HCT116 (cell line): ENCODE measurements around the gene SRGAP2C. TPM values are rescaled to one million over a fixed set of nuclear protein-coding genes. Genes with fewer than 3 reads are reported as not detected.
"Not testable (repeated sequence)": the region's sequence is repeated elsewhere in the genome, so short reads cannot be mapped to it uniquely, and the experiment has no call there.

Source experiments
- ATAC-seq: fragments of 200-7000 bp; cut with Tn5 transposase; 2 replicates; pipeline ENCODE4 v1.9.1; 2020; ENCODE audit warnings: mild to moderate bottlenecking, moderate library complexity
- BruUV-seq: library from RNA; stranded (reverse); fragments of 400-500 nt; replicated peaks from 2 replicates; lab custom pipeline; 2021; lab: Mats Ljungman, UMichigan
- CTCF ChIA-PET: fragments of 300-600 bp; sonication (Branson Sonifier 250); formaldehyde crosslinking; loops from one replicate; lab custom pipeline; 2021; ENCODE audit warnings: antibody characterized with exemption; lab: Charles Lee
- POLR2A ChIA-PET: fragments of 300-600, 350-600 bp; sonication (Branson Sonifier 250); formaldehyde crosslinking; loops from one replicate; lab custom pipeline; 2021; ENCODE audit warnings: antibody characterized with exemption; lab: Charles Lee
- RAD21 ChIA-PET, 2 experiments: fragments of 300-600 bp; sonication (Branson Sonifier 250); formaldehyde crosslinking; loops; one replicate each; lab custom pipeline; 2023; ENCODE audit warnings: low total read pairs in 2 of 2; ENCODE audit not compliant: uncharacterized antibody in 2 of 2, unreplicated experiment in 2 of 2, low non-redundant PET in 1 of 2; lab: Charles Lee
- DNase-seq: peaks from one replicate; pipeline ENCODE4 v3.0.0-alpha.2; 2010; ENCODE audit warnings: low read depth, low spot score
- H2AFZ ChIP-seq: fragments of 200-600 bp; shearing (Covaris generic), sonication (generic); 2 replicates; pipeline ENCODE4 v1.6.1; 2017; ENCODE audit warnings: low read depth, mixed run types, mixed read lengths, antibody characterized with exemption, low read length; ENCODE audit not compliant: poor library complexity, severe bottlenecking
- H3K27ac ChIP-seq: 2 replicates; pipeline ENCODE4 v1.5.1; 2012; ENCODE audit warnings: low read depth, low read length
- H3K27me3 ChIP-seq: fragments of 200-600 bp; sonication (generic); 2 replicates; pipeline ENCODE4 v1.6.1; 2016; ENCODE audit warnings: mixed run types, low read length, mixed read lengths; ENCODE audit not compliant: insufficient read depth
- H3K36me3 ChIP-seq, 2 experiments: fragments of 200-500 bp in 1 of 2; fragments of 200-600 bp in 1 of 2; sonication (Bioruptor generic) in 1 of 2; sonication (generic) in 1 of 2; 2 replicates each; pipeline versions ENCODE4 v1.5.1 to v1.6.1; 2014 to 2016; ENCODE audit warnings: low read length in 2 of 2, inconsistent platforms in 1 of 2, mixed read lengths in 1 of 2, mixed run types in 1 of 2; ENCODE audit not compliant: insufficient read depth in 2 of 2, control insufficient read depth in 1 of 2
- H3K4me1 ChIP-seq, 2 experiments: fragments of 200-600 bp in 1 of 2; sonication (generic) in 1 of 2; 2 replicates each; pipeline versions ENCODE4 v1.5.1 to v1.6.1; 2012 to 2017; ENCODE audit warnings: low read length in 2 of 2, inconsistent platforms in 1 of 2, mild to moderate bottlenecking in 1 of 2, mixed read lengths in 1 of 2, mixed run types in 1 of 2, moderate library complexity in 1 of 2; ENCODE audit not compliant: insufficient read depth in 2 of 2, control insufficient read depth in 1 of 2
- H3K4me2 ChIP-seq: fragments of 200-600 bp; sonication (generic); 2 replicates; pipeline ENCODE4 v1.6.1; 2017; ENCODE audit warnings: mixed run types, low read length, mixed read lengths
- H3K4me3 ChIP-seq, 2 experiments: fragments of 200-600 bp in 1 of 2; sonication (generic) in 1 of 2; replicated peaks in 1 of 2; 2 replicates each; pipeline ENCODE4 v1.5.1; 2011 to 2016; ENCODE audit warnings: low read length in 2 of 2, control low read depth in 1 of 2, low read depth in 1 of 2, mild to moderate bottlenecking in 1 of 2, mixed read lengths in 1 of 2, mixed run types in 1 of 2
- H3K79me2 ChIP-seq: fragments of 200-600 bp; sonication (generic); 2 replicates; pipeline ENCODE4 v1.6.1; 2017; ENCODE audit warnings: mild to moderate bottlenecking, mixed run types, low read length, moderate library complexity, mixed read lengths; ENCODE audit not compliant: insufficient read depth
- H3K9ac ChIP-seq: fragments of 200-600 bp; sonication (generic); 2 replicates; pipeline ENCODE4 v1.6.1; 2016; ENCODE audit warnings: low read length, mixed read lengths
- H3K9me2 ChIP-seq: fragments of 200-600 bp; sonication (generic), shearing (Covaris generic); 2 replicates; pipeline ENCODE4 v1.6.1; 2017; ENCODE audit warnings: mixed run types, mild to moderate bottlenecking, moderate library complexity; ENCODE audit not compliant: insufficient read depth
- H3K9me3 ChIP-seq, 2 experiments: fragments of 200-500 bp in 1 of 2; fragments of 200-600 bp in 1 of 2; sonication (Bioruptor generic) in 1 of 2; sonication (generic) in 1 of 2; 2 replicates each; pipeline ENCODE4 v1.6.1; 2014 to 2017; ENCODE audit warnings: low read length in 2 of 2, mixed read lengths in 2 of 2, inconsistent platforms in 1 of 2, low read depth in 1 of 2, mild to moderate bottlenecking in 1 of 2, mixed run types in 1 of 2, moderate library complexity in 1 of 2; ENCODE audit not compliant: control insufficient read depth in 1 of 2, insufficient read depth in 1 of 2
- H4K20me1 ChIP-seq: fragments of 200-600 bp; sonication (generic), shearing (Covaris generic); 2 replicates; pipeline ENCODE4 v1.6.1; 2017; ENCODE audit warnings: mixed run types, mild to moderate bottlenecking, moderate library complexity; ENCODE audit not compliant: insufficient read depth
- intact Hi-C: fragments of 100-400 bp; cut with micrococcal nuclease; formaldehyde crosslinking; loops from 2 replicates; pipeline ENCODE4 v1.10.0; 2022
- total RNA-seq: library from RNA; stranded (reverse); gene quantifications from one replicate; pipeline ENCODE4 v1.2.1, GENCODE V29; 2021; ENCODE audit not compliant: unreplicated experiment

SRGAP2C gene
- total RNA-seq, 1 experiment from 2014 or later: 21.3 TPM

DNA sequence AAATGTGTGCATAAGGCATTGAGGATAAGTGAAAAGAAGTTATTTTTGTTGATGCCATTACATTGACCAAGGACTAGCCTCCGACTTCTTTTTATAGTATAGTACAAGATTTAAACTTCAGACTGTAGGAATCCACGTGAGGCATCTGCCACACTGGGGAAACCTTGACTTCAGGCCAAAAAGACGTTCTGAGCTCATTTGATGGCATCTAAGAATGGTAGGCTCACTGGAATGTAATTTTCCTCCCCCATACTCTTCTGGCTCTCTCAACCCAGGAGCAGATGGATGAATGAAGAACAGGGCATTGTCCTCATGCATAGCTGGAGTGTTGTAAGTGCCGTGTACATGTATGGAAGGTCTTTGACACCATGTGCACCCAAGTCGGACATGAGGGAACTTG is 194.0 kb downstream of the SRGAP2C start:
- POLR2A ChIA-PET, ATAC-seq, H3K27me3 ChIP-seq, RAD21 ChIA-PET, H4K20me1 ChIP-seq, H3K9ac ChIP-seq, BruUV-seq, H3K9me2 ChIP-seq, H3K79me2 ChIP-seq, CTCF ChIA-PET, H2AFZ ChIP-seq, intact Hi-C loops, H3K4me1 ChIP-seq, H3K9me3 ChIP-seq, H3K4me2 ChIP-seq, H3K4me3 ChIP-seq, H3K27ac ChIP-seq, H3K36me3 ChIP-seq, DNase-seq: not testable (repeated sequence)

DNA sequence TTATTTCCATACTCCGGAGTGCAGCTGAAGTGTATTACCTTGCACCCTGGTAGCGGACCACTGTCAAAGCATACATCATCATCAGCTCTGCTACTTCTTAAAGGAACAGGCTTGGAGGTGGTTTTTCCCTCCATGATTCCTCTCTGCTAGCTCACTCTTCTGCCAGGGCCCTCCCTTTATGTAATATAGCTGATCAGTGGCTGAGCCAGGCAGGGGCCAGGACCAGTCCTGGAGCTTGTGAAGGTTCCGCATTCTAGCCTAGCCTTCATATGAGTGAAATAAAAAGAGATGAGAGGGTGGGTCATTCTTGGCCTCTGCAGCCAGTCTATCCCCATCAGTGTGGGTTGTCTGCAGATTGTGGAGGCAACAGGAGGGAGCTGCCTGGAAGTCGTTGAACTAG is 200.0 kb downstream of the SRGAP2C start:
- H3K9me3 ChIP-seq, BruUV-seq, H3K4me1 ChIP-seq, POLR2A ChIA-PET, RAD21 ChIA-PET, H4K20me1 ChIP-seq, H3K27ac ChIP-seq, H3K79me2 ChIP-seq, H3K9me2 ChIP-seq, CTCF ChIA-PET, H3K36me3 ChIP-seq, DNase-seq, intact Hi-C loops, H3K27me3 ChIP-seq, ATAC-seq, H3K9ac ChIP-seq, H3K4me2 ChIP-seq, H2AFZ ChIP-seq, H3K4me3 ChIP-seq: not testable (repeated sequence)

DNA sequence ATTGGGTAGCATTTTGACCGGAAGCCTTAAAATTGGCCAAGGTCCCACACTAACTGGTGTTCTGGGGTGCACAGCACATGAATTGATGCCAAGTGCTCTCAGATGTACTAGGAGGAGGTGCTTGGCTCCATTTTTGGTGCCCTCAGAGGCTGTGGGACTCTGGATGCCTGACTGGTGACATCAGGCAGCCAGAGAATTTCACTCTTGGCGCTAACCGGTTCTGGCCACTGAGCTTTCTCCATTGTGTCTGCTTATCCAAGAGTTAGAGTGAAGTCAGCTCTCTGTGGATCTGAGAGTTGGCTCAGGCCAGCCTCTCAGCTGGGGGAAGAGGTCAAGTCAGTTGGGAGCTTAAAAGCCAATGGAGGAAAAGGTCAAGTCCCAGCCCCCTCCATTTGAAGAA is 200.4 kb downstream of the SRGAP2C start:
- POLR2A ChIA-PET, H3K79me2 ChIP-seq, BruUV-seq, H4K20me1 ChIP-seq, H2AFZ ChIP-seq, H3K4me3 ChIP-seq, RAD21 ChIA-PET, H3K9me3 ChIP-seq, H3K36me3 ChIP-seq, H3K9me2 ChIP-seq, H3K4me1 ChIP-seq, H3K27me3 ChIP-seq, H3K9ac ChIP-seq, CTCF ChIA-PET, H3K27ac ChIP-seq, DNase-seq, H3K4me2 ChIP-seq, intact Hi-C loops, ATAC-seq: not testable (repeated sequence)

DNA sequence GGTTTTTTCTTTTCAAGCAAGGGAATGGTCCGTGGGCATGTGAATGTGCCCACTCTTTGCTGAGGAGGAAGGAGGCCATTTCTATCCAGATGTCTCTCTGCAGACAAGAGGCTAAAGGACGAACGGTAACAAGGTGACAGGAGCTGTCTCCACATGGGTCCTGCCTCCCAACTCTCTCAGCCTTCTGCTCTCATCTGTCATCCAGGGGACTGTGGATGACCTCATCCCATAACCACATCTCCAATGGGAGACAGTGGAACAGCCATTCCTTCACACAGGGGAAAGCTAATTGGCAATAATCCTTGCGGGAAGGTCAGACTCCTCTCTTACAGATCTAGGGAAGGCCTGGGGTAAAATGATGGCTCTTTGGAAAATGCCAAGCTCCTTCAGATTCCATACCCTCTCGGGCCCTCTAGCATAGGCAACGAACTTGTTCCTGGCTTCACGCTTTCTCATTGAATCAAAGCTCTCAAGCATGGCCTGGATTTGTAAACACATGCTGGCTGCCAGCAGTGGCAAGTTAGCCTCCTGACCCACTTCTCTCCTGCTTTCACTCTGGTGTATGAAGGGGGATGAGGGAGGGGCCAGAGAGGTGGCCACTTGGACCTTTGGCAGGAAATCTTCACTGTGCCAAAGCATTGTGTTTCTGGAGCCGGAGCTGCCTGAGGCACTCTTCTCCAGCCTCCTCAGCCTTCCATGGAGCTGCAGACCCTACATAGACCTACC is 201.0 kb downstream of the SRGAP2C start:
- H3K27me3 ChIP-seq, H3K79me2 ChIP-seq, RAD21 ChIA-PET, CTCF ChIA-PET, DNase-seq, intact Hi-C loops, H3K4me3 ChIP-seq, H3K9me3 ChIP-seq, H3K9ac ChIP-seq, H3K4me1 ChIP-seq, H3K9me2 ChIP-seq, H3K27ac ChIP-seq, H2AFZ ChIP-seq, BruUV-seq, ATAC-seq, H3K36me3 ChIP-seq, H3K4me2 ChIP-seq, POLR2A ChIA-PET, H4K20me1 ChIP-seq: not testable (repeated sequence)
